SK-N-SH (cell line): ENCODE data around the gene TMTC2. TPM values are rescaled to one million over a fixed set of nuclear protein-coding genes. Genes with fewer than 3 reads are reported as not detected.

Experiments
- CTCF ChIA-PET: fragments of 300-600, 350-600 bp; formaldehyde crosslinking; extraction: SDS; loops from one replicate; lab custom pipeline; 2021; lab: Yijun Ruan, JAX
- POLR2A ChIA-PET: fragments of 350-600 bp; sonication (Branson Sonifier 250); formaldehyde crosslinking; extraction: SDS; loops from one replicate; lab custom pipeline; 2020; ENCODE audit warnings: antibody characterized with exemption, inconsistent platforms; lab: Yijun Ruan, JAX
- DNase-seq: peaks from one replicate; pipeline ENCODE4 v3.0.0; 2012
- H2AFZ ChIP-seq: fragments of 200-600 bp; sonication (generic); 2 replicates; pipeline ENCODE4 v1.8.1; 2016; ENCODE audit warnings: antibody characterized with exemption, mild to moderate bottlenecking, low read depth
- H3F3A ChIP-seq: fragments of 200-600 bp; sonication (generic); replicated peaks from 2 replicates; pipeline ENCODE3; 2016; ENCODE audit warnings: antibody characterized with exemption, mild to moderate bottlenecking; ENCODE audit not compliant: insufficient read depth
- H3K27ac ChIP-seq, 2 experiments: fragments of 200-500 bp in 1 of 2; fragments of 200-600 bp in 1 of 2; sonication (Bioruptor generic) in 1 of 2; sonication (generic), shearing (Covaris generic) in 1 of 2; 2 replicates each; pipeline versions ENCODE4 v1.5.1 to v1.6.1; 2014 to 2016; ENCODE audit warnings: low read depth in 2 of 2, inconsistent platforms in 1 of 2, low read length in 1 of 2, mild to moderate bottlenecking in 1 of 2, mixed read lengths in 1 of 2
- H3K27me3 ChIP-seq: fragments of 200-600 bp; sonication (generic), shearing (Covaris generic); 2 replicates; pipeline ENCODE4 v1.6.1; 2016; ENCODE audit warnings: mixed run types; ENCODE audit not compliant: insufficient read depth
- H3K36me3 ChIP-seq, 2 experiments: fragments of 200-500 bp in 1 of 2; fragments of 200-600 bp in 1 of 2; sonication (Bioruptor generic) in 1 of 2; sonication (generic) in 1 of 2; replicated peaks in 1 of 2; 2 replicates each; pipeline versions ENCODE3 to v1.5.1; 2014 to 2016; ENCODE audit warnings: low read length in 1 of 2, mild to moderate bottlenecking in 1 of 2; ENCODE audit not compliant: insufficient read depth in 2 of 2, control insufficient read depth in 1 of 2
- H3K4me1 ChIP-seq, 2 experiments: fragments of 200-500 bp in 1 of 2; fragments of 200-600 bp in 1 of 2; sonication (Bioruptor generic) in 1 of 2; sonication (generic), shearing (Covaris generic) in 1 of 2; 2 replicates each; pipeline versions ENCODE4 v1.5.1 to v1.6.1; 2014 to 2016; ENCODE audit warnings: low read depth in 1 of 2, low read length in 1 of 2, mixed run types in 1 of 2; ENCODE audit not compliant: insufficient read depth in 2 of 2, control insufficient read depth in 1 of 2
- H3K4me2 ChIP-seq: fragments of 200-600 bp; sonication (generic), shearing (Covaris generic); 2 replicates; pipeline ENCODE4 v1.6.1; 2017; ENCODE audit warnings: mixed run types
- H3K4me3 ChIP-seq, 2 experiments: fragments of 200-500 bp in 1 of 2; fragments of 200-600 bp in 1 of 2; sonication (Bioruptor generic) in 1 of 2; sonication (generic), shearing (Covaris generic) in 1 of 2; 2 replicates each; pipeline versions ENCODE4 v1.5.1 to v1.8.1; 2014 to 2016; ENCODE audit warnings: low read depth in 2 of 2, inconsistent platforms in 1 of 2, low read length in 1 of 2, mild to moderate bottlenecking in 1 of 2, mixed read lengths in 1 of 2, moderate library complexity in 1 of 2
- H3K79me2 ChIP-seq: fragments of 200-600 bp; sonication (generic); 2 replicates; pipeline ENCODE4 v1.8.1; 2017; ENCODE audit warnings: mild to moderate bottlenecking; ENCODE audit not compliant: insufficient read depth
- H3K9ac ChIP-seq: fragments of 200-600 bp; sonication (generic); 2 replicates; pipeline ENCODE4 v1.6.1; 2017; ENCODE audit warnings: mixed run types
- H3K9me2 ChIP-seq: fragments of 200-600 bp; sonication (generic); 2 replicates; pipeline ENCODE4 v1.6.1; 2017; ENCODE audit warnings: mixed run types
- H3K9me3 ChIP-seq: fragments of 200-600 bp; sonication (generic); 2 replicates; pipeline ENCODE4 v1.6.1; 2017; ENCODE audit warnings: mixed run types, mild to moderate bottlenecking, moderate library complexity
- H4K20me1 ChIP-seq: fragments of 200-600 bp; sonication (generic); 2 replicates; pipeline ENCODE4 v1.6.1; 2017; ENCODE audit warnings: mild to moderate bottlenecking, mixed run types; ENCODE audit not compliant: insufficient read depth
- CHD2 ChIP-seq: fragments of 150-350 bp; IDR thresholded peaks from 2 replicates; pipeline ENCODE4 v1.6.1; 2018; ENCODE audit warnings: low read length; ENCODE audit not compliant: partially characterized antibody
- EP300 ChIP-seq, 2 experiments: IDR thresholded peaks; 2 replicates each; pipeline versions ENCODE4 v1.4.0 to v1.6.1; 2012; ENCODE audit warnings: borderline replicate concordance in 1 of 2, low read depth in 1 of 2, low read length in 1 of 2
- FOSL2 ChIP-seq: IDR thresholded peaks from 2 replicates; pipeline ENCODE4 v1.4.0; 2012; ENCODE audit warnings: low read depth, mild to moderate bottlenecking, moderate library complexity, borderline replicate concordance
- FOXJ3 ChIP-seq: sonication (generic); formaldehyde crosslinking; IDR thresholded peaks from 2 replicates; pipeline ENCODE4 v1.5.1; 2020; ENCODE audit warnings: mild to moderate bottlenecking, missing genetic modification reagents
- GABPA ChIP-seq: IDR thresholded peaks from 2 replicates; pipeline ENCODE4 v1.4.0; 2012; ENCODE audit warnings: low read depth, mild to moderate bottlenecking
- GATA2 ChIP-seq: sonication (generic); formaldehyde crosslinking; IDR thresholded peaks from 2 replicates; pipeline ENCODE4 v1.5.0; 2020; ENCODE audit warnings: mild to moderate bottlenecking, missing genetic modification reagents
- MXI1 ChIP-seq: IDR thresholded peaks from 2 replicates; pipeline ENCODE4 v1.6.1; 2012; ENCODE audit warnings: mild to moderate bottlenecking, low read depth, low read length, improper control_type of control experiment
- NRF1 ChIP-seq: IDR thresholded peaks from 2 replicates; pipeline ENCODE4 v1.6.1; 2012; ENCODE audit warnings: low read depth, mild to moderate bottlenecking, low read length
- RAD21 ChIP-seq: IDR thresholded peaks from 2 replicates; pipeline ENCODE4 v1.6.1; 2012; ENCODE audit warnings: mild to moderate bottlenecking, low read length
- RCOR1 ChIP-seq: fragments of 150-350 bp; IDR thresholded peaks from 2 replicates; pipeline ENCODE4 v1.6.1; 2017; ENCODE audit warnings: antibody characterized with exemption, low read length
- RFX5 ChIP-seq: IDR thresholded peaks from 2 replicates; pipeline ENCODE4 v1.6.1; 2012; ENCODE audit warnings: mild to moderate bottlenecking, improper control_type of control experiment, low read length
- TEAD4 ChIP-seq: IDR thresholded peaks from 2 replicates; pipeline ENCODE4 v1.4.0; 2012; ENCODE audit warnings: mild to moderate bottlenecking, borderline replicate concordance; ENCODE audit not compliant: insufficient read depth
- YY1 ChIP-seq: IDR thresholded peaks from 2 replicates; pipeline ENCODE4 v1.4.0; 2012; ENCODE audit warnings: low read depth, mild to moderate bottlenecking
- WGBS: methylation state at CpG from one replicate; pipeline ENCODE4 v1.1.6; 2017; ENCODE audit warnings: low lambda C conversion rate; 5-methylcytosine and 5-hydroxymethylcytosine counted together
- polyA plus RNA-seq, 3 experiments: library from polyadenylated mRNA; depleted of rRNA; stranded (reverse); fragments of >200 nt; gene quantifications; 2 replicates each; pipeline ENCODE4 v1.2.3, GENCODE V29; 2012

TMTC2 gene
- polyA plus RNA-seq, 1 of the 3 experiments (the other 2 are of a cell fraction), result 4.1 TPM

- POLR2A ChIA-PET, result no interaction called here
- peaks cover 0 to 3% of the 10 kb centered on the region in 2 experiments for H3K36me3 ChIP-seq
- H2AFZ ChIP-seq, result no peak overlapping the region
- H4K20me1 ChIP-seq, result no peaks in the 10 kb centered on the region
- H3F3A ChIP-seq, result no peaks in the 10 kb centered on the region
- H3K9me2 ChIP-seq, result no peaks in the 10 kb centered on the region
- H3K4me3 ChIP-seq, result no peak overlapping the region
- TF ChIP-seq RAD21, result no peak
- no peaks in the 10 kb centered on the region for H3K79me2 ChIP-seq
- WGBS, result 86% methylated on average over 8 of the region's 8 CpGs
- H3K9ac ChIP-seq, result no peak overlapping the region
- CTCF ChIA-PET, result no interaction called here
- H3K4me2 ChIP-seq, result no peak overlapping the region
- no peak overlapping the region for H3K27ac ChIP-seq
- H3K27me3 ChIP-seq, result no peaks in the 10 kb centered on the region
- no peaks in the 10 kb centered on the region; a peak in 2 of 4 replicates for H3K4me1 ChIP-seq
- H3K9me3 ChIP-seq, result no peaks in the 10 kb centered on the region
- DNase-seq, result no peak
Measured at GRCh38 chr12:82793751-82794281, 107.1 kb downstream of the TMTC2 start.

GRCh38 chr12:82797480-82797879, 110.8 kb downstream of the TMTC2 start:
- no peak overlapping the region for H3K4me2 ChIP-seq
- H4K20me1 ChIP-seq, result no peaks in the 10 kb centered on the region
- peaks cover 0 to 11% of the 10 kb centered on the region in 2 experiments; a peak in 3 of 4 replicates for H3K4me1 ChIP-seq
- ChIA-PET POLR2A (no interaction called here), CTCF (interaction anchor here (1.2 to 3.2 kb wide), 2 partner anchors 8 to 111 kb away, joined by 3 to 14 read pairs; partner anchors contain the start of gene TMTC2)
- H2AFZ ChIP-seq, result no peak overlapping the region
- H3F3A ChIP-seq, result no peaks in the 10 kb centered on the region
- no peaks in the 10 kb centered on the region for H3K9me2 ChIP-seq
- no peaks in the 10 kb centered on the region for H3K36me3 ChIP-seq
- H3K27ac ChIP-seq, result peak overlapping the region in 1 of 2 experiments; percentile 35; a peak in 2 of 4 replicates
- TF ChIP-seq EP300 (IDR thresholded peaks at IDR 0.05; ENCODE audit: borderline replicate concordance in 1 of 2, low read depth in 1 of 2, low read length in 1 of 2), result peak in 1 of 2 experiments; percentile 55; a peak in 1 of 4 replicates
- TF ChIP-seq GATA2, result peak; percentile 63; the same call in 1 of the 2 replicates
- no peak for TF ChIP-seq RAD21
- TF ChIP-seq CHD2, result peak; percentile 27
- TF ChIP-seq TEAD4, result no peak
- no peaks in the 10 kb centered on the region for H3K79me2 ChIP-seq
- H3K9ac ChIP-seq, result no peak overlapping the region
- no peak overlapping the region for H3K4me3 ChIP-seq
- 63% methylated on average over 4 of the region's 4 CpGs for WGBS
- H3K9me3 ChIP-seq, result no peaks in the 10 kb centered on the region
- H3K27me3 ChIP-seq, result no peaks in the 10 kb centered on the region
- DNase-seq, result peak; percentile 23

- CTCF ChIA-PET, result interaction anchor here (1.5 to 3.2 kb wide), 2 partner anchors 33 to 114 kb away, joined by 3 to 14 read pairs; partner anchors contain the start of gene TMTC2
Measured at GRCh38 chr12:82800185-82800584, 113.5 kb downstream of the TMTC2 start.

More at GRCh38 chr12:82800185-82800584, 113.5 kb downstream of the TMTC2 start:
- Histone ChIP-seq H3K9me3 (no peaks in the 10 kb centered on the region), H3K27me3 (no peaks in the 10 kb centered on the region), H3K4me1 (peaks cover 0 to 13% of the 10 kb centered on the region in 2 experiments; a peak in 2 of 4 replicates), H3K27ac (peak overlapping the region in 1 of 2 experiments; percentile 78; a peak in 2 of 4 replicates), H3K9ac (no peak overlapping the region)
- WGBS, result 82% methylated on average over 2 of the region's 2 CpGs
- TF ChIP-seq FOXJ3 (CRISPR knock-in tag) (peak; percentile 54; the same call in 1 of the 2 replicates), YY1 (no peak), RFX5 (no peak), GABPA (no peak), EP300 (IDR thresholded peaks at IDR 0.05; ENCODE audit: borderline replicate concordance in 1 of 2, low read depth in 1 of 2, low read length in 1 of 2) (peak in 1 of 2 experiments; percentile 82; a peak in 1 of 4 replicates), GATA2 (peak; percentile 55), FOSL2 (no peak), MXI1 (no peak), NRF1 (no peak), CHD2 (peak; percentile 52), RCOR1 (peak; percentile 55; the same call in 1 of the 2 replicates)
- TF ChIP-seq, all 33 proteins: peak for 5
- Histone ChIP-seq H3K4me3 (no peak overlapping the region), H3K36me3 (no peaks in the 10 kb centered on the region), H3K4me2 (no peak overlapping the region), H3K9me2 (no peaks in the 10 kb centered on the region), H2AFZ (no peak overlapping the region), H3F3A (no peaks in the 10 kb centered on the region), H4K20me1 (no peaks in the 10 kb centered on the region), H3K79me2 (no peaks in the 10 kb centered on the region)
- POLR2A ChIA-PET, result interaction anchor here (0.6 kb wide), 1 partner anchor 51 kb away, joined by 3 read pairs; no protein-coding TSS in a partner anchor
- DNase-seq, result peak; percentile 74
